Mesodermal cell (in vitro differentiated cells): ENCODE results near the gene WASF1.
"Not testable (repeated sequence)": the region's sequence is repeated elsewhere in the genome, so short reads cannot be mapped to it uniquely, and the experiment has no call there.

Experiments
- H3K27ac ChIP-seq: 2 replicates; pipeline ENCODE4 v1.7.0; 2013; ENCODE audit warnings: mild to moderate bottlenecking, low read depth, low read length, moderate library complexity; ENCODE audit not compliant: severe bottlenecking
- H3K36me3 ChIP-seq: 2 replicates; pipeline ENCODE4 v1.7.1; 2013; ENCODE audit warnings: mild to moderate bottlenecking, low read length, moderate library complexity; ENCODE audit not compliant: control insufficient read depth, insufficient read depth
- H3K4me1 ChIP-seq: one replicate; pipeline ENCODE4 v1.7.1; 2013; ENCODE audit warnings: mild to moderate bottlenecking, low read length; ENCODE audit not compliant: insufficient read depth, control insufficient read depth, poor library complexity, severe bottlenecking
- H3K4me3 ChIP-seq: 2 replicates; pipeline ENCODE4 v1.7.0; 2013; ENCODE audit warnings: low read length, control low read depth, mild to moderate bottlenecking; ENCODE audit not compliant: insufficient read depth, poor library complexity, severe bottlenecking; ENCODE audit errors: extremely low read depth
- H3K9me3 ChIP-seq: 2 replicates; pipeline ENCODE4 v1.7.1; 2013; ENCODE audit warnings: mild to moderate bottlenecking, low read length, moderate library complexity; ENCODE audit not compliant: control insufficient read depth
- WGBS, 2 experiments: methylation state at CpG; one replicate each; pipeline ENCODE4 v1.1.5; 2013; ENCODE audit warnings: missing lambda C conversion rate in 2 of 2; ENCODE audit not compliant: insufficient coverage in 2 of 2; 5-methylcytosine and 5-hydroxymethylcytosine counted together

The WASF1 gene

GRCh38 chr6:110085285-110085684 lies 94.2 kb downstream of the WASF1 start:
- Histone ChIP-seq H3K4me1 (no peaks in the 10 kb centered on the region), H3K27ac (no peak overlapping the region), H3K36me3 (no peaks in the 10 kb centered on the region), H3K9me3 (no peaks in the 10 kb centered on the region), H3K4me3 (no peak overlapping the region)
- WGBS, 2 experiments: 95 to 100% methylated on average over 1 of the region's 2 CpGs

- no peaks in the 10 kb centered on the region for H3K36me3 ChIP-seq
- no peak overlapping the region for H3K4me3 ChIP-seq
- no CpG with 5 or more reads among the region's 1 CpG for WGBS, 2 experiments
- H3K27ac ChIP-seq: peak overlapping the region; percentile 30
- H3K4me1 ChIP-seq: no peaks in the 10 kb centered on the region
- H3K9me3 ChIP-seq: no peaks in the 10 kb centered on the region
These were observed 95.4 kb downstream of the WASF1 start for GRCh38 chr6:110083875-110084585.

- Histone ChIP-seq H3K4me1 (no peaks in the 10 kb centered on the region), H3K27ac (no peak overlapping the region), H3K9me3 (no peaks in the 10 kb centered on the region), H3K36me3 (no peaks in the 10 kb centered on the region), H3K4me3 (no peak overlapping the region)
- 100% methylated on average over 1 of the region's 1 CpG; no CpG with 5 or more reads in 1 of the 2 experiments for WGBS, 2 experiments
These were observed 104.1 kb downstream of the WASF1 start for GRCh38 chr6:110075406-110075805.

GRCh38 chr6:110073474-110073873 lies 106.0 kb downstream of the WASF1 start:
- not testable (repeated sequence) for H3K27ac ChIP-seq, H3K36me3 ChIP-seq, H3K4me1 ChIP-seq, H3K9me3 ChIP-seq, H3K4me3 ChIP-seq

GRCh38 chr6:110068592-110068967 lies 110.9 kb downstream of the WASF1 start:
- WGBS, 2 experiments: 88 to 89% methylated on average over 8 of the region's 8 CpGs
- Histone ChIP-seq H3K36me3 (no peaks in the 10 kb centered on the region), H3K9me3 (no peaks in the 10 kb centered on the region), H3K4me1 (no peaks in the 10 kb centered on the region), H3K27ac (no peak overlapping the region), H3K4me3 (no peak overlapping the region)

GRCh38 chr6:110067837-110068591 lies 111.5 kb downstream of the WASF1 start:
- Histone ChIP-seq H3K36me3 (no peaks in the 10 kb centered on the region), H3K9me3 (no peaks in the 10 kb centered on the region), H3K4me3 (no peak overlapping the region), H3K4me1 (no peaks in the 10 kb centered on the region), H3K27ac (no peak overlapping the region)
- WGBS, 2 experiments: 75 to 83% methylated on average over 1 to 3 of the region's 6 CpGs

GRCh38 chr6:110064744-110065524 lies 114.5 kb downstream of the WASF1 start:
- H3K4me1 ChIP-seq: no peaks in the 10 kb centered on the region
- H3K36me3 ChIP-seq: no peaks in the 10 kb centered on the region
- 86 to 95% methylated on average over 4 to 5 of the region's 5 CpGs for WGBS, 2 experiments
- H3K27ac ChIP-seq: no peak overlapping the region
- no peak overlapping the region for H3K4me3 ChIP-seq
- H3K9me3 ChIP-seq: no peaks in the 10 kb centered on the region

- WGBS, 2 experiments: 80 to 83% methylated on average over 4 to 5 of the region's 6 CpGs
- no peaks in the 10 kb centered on the region for H3K36me3 ChIP-seq
- H3K4me1 ChIP-seq: no peaks in the 10 kb centered on the region
- no peak overlapping the region for H3K27ac ChIP-seq
- no peaks in the 10 kb centered on the region for H3K9me3 ChIP-seq
- no peak overlapping the region for H3K4me3 ChIP-seq
These were observed 115.7 kb downstream of the WASF1 start for GRCh38 chr6:110063594-110064263.

GRCh38 chr6:110055387-110055735 lies 124.1 kb downstream of the WASF1 start:
- H3K9me3 ChIP-seq: no peaks in the 10 kb centered on the region
- no peaks in the 10 kb centered on the region for H3K4me1 ChIP-seq
- no peak overlapping the region for H3K4me3 ChIP-seq
- 83 to 100% methylated on average over 1 to 2 of the region's 3 CpGs for WGBS, 2 experiments
- H3K36me3 ChIP-seq: no peaks in the 10 kb centered on the region
- H3K27ac ChIP-seq: no peak overlapping the region

GRCh38 chr6:110054664-110055386 lies 124.6 kb downstream of the WASF1 start:
- no peak overlapping the region for H3K4me3 ChIP-seq
- H3K36me3 ChIP-seq: no peaks in the 10 kb centered on the region
- 84 to 95% methylated on average over 14 to 15 of the region's 15 CpGs for WGBS, 2 experiments
- no peak overlapping the region for H3K27ac ChIP-seq
- no peaks in the 10 kb centered on the region for H3K4me1 ChIP-seq
- H3K9me3 ChIP-seq: no peaks in the 10 kb centered on the region
